NCI-H345 treated with DMSO at 0.1 percent for 48 hours (cell line): ENCODE measurements around the gene KRT28.
"Not testable (repeated sequence)": the region's sequence is repeated elsewhere in the genome, so short reads cannot be mapped to it uniquely, and the experiment has no call there.

Experiments used
- DNase-seq: peaks from one replicate; lab custom pipeline; 2025; ENCODE audit not compliant: unreplicated experiment; lab: John Stamatoyannopoulos, UW

KRT28 gene

DNA sequence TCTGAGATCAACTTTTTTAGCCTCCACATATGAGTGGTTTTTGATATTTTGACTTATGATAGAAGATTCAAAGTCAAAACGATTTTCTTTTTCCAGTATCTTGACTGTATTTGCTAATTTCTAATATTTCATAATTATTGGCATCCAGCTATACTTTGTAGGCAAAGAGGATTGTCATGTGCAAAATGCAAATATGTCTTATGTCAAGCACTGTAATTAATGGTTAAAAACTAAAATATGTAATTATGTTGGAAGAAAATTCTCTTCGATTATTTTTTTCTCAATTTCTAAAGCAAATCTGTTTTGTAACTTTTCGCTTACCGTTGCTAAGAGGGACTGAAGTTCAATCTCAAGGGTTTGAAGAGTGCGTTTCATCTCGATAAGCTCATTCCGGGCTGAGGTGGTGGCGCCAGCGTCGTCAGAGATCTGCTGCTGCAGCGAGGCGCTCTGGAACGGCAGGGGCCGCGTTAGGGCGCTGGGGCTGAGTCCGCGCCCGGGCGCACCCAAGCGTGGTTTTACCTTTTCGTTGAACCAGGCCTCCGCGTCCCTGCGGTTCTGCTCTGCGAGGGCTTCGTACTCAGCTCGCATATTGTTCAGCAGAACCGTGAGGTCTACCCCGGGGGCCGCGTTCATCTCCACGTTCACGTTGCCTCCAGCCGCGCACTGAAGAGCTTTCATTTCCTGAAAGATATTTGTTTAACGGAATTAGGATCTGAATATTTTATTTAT lies 20.4 kb downstream of the KRT28 start:
- DNase-seq = no peak

GRCh38 chr17:40778461-40778860 lies 21.3 kb downstream of the KRT28 start:
- no peak for DNase-seq

GRCh38 chr17:40777971-40778370 lies 21.8 kb downstream of the KRT28 start:
- no peak for DNase-seq

GRCh38 chr17:40777459-40777858 lies 22.3 kb downstream of the KRT28 start:
- no peak for DNase-seq

DNA sequence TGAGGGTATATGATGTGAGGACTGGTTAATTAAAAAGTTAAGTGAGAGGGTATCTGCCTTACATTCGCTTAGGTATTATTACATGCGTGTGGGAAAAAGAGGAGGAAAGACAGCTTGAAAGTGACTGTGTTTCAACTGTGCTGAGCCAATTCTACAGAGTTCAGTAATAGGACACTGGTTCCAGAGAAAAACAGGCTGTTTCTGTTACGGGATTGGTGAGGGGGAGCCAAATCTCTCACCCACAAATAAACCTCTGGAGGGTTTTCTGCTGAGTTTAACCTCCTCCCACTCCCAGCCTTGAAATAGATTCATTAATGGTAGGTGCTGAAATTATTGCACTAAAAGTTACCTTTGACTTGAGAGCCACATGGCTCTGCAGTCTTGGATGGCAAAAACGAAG lies 23.8 kb downstream of the KRT28 start:
- DNase-seq = no peak

DNA sequence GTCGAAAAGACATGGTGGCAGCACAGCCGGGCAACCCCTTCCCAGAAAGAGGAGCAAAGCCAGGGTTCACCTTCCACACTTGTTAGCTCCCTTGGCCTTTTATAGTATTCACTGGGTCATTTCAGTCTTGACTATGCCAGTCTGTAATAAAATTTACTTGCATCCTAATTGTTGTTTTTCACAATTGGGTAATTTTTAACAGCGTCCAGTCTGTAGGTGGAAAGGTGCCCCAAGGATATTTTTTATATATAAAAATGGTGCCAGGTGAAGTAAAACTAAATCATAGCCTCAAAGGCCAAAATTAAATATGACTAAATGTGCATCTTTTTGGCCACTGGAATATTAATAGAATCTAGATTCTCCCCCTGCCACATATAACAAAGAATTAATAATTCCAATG lies 27.7 kb downstream of the KRT28 start, which contains the start of gene KRT26:
TSS of gene KRT26 (minus strand) at position 101 of the 400 bp plus-strand sequence. CDS start at position 13, 88 bp downstream.
- no peak for DNase-seq

GRCh38 chr17:40765657-40766056 lies 34.1 kb downstream of the KRT28 start:
- no peak for DNase-seq

GRCh38 chr17:40763752-40764151 lies 36.0 kb downstream of the KRT28 start:
- DNase-seq = no peak

DNA sequence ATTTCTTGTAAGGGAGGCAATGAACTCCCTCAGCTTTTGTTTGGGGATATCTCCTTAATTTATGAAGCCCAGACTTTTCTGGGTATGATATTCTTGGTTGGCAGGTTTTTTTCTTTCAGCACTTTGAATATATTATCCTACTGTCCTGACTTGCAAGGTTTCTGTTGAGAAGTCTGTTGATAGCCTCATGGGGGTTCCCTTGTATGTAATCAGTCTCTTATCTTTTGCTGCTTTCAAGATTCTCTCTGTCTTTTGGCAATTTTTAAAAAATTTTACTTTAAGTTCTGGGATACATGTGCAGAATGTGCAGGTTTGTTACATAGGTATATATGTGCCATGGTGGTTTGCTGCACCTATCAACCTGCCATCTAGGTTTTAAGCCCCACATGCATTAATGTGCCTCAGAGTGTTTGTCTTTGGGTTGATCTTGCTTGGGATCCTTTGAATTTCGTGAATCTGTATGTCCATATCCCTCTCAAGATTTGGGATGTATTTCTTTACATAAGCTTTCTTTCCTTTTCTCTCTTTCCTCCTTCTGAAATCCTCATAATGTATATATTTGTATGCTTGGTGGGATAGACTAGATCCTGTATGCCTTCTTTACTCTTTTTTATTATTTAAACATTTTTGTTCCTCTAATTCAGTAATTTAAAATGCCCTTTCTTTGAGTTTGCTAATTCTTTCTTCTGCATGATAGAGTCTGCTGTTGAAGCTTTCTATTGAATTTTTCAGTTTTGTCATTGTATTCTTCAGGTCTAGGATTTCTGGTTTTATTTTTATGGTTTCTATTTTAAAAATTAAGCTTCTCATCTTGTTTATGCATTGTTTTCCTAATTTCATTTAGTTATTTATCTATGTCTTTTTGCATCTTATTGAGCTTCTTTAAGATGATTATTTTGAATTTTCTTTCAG lies 39.4 kb downstream of the KRT28 start:
- DNase-seq = no peak

DNA sequence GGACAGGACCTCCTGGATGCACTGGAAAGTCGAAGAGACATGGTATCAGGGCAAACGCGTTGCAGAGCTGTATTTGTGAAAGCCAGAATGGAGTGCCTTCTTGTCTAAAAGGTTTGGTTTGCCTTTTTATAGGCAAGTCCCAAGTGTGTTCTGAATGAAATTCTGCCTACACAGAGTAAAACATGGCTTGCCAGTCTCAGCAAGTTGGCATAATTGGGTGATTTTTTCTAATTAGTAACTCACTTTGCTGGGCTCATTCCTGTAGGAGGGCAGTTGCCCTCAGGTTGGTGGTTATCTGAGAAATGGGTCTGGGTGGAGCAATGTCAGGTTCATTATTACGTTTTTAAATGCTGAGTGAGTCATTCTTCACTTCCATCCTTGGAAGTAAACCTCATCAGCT lies 44.5 kb downstream of the KRT28 start, which contains the start of gene KRT25:
TSS of gene KRT25 (minus strand) at position 101 of the 400 bp plus-strand sequence. CDS start at position 41, 60 bp downstream.
- DNase-seq = no peak

DNA sequence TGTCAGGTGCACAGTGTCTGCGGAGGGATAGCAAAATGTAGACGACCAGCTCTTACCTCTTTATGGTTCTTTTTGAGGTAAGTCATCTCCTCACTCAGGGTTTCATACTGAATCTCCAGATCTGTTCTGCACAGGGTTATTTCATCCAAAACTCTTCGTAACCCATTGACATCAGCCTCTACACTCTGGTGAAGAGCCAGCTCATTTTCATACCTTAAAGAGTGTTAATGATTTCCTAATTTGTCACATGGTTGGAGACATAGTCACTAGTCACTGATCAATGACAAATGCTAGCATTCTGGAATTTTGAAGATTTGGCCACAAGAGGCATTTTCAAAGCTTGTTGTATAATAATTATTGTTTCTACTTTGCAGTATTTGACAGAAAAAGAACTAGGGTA lies 46.0 kb downstream of the KRT28 start:
- no peak for DNase-seq

DNA sequence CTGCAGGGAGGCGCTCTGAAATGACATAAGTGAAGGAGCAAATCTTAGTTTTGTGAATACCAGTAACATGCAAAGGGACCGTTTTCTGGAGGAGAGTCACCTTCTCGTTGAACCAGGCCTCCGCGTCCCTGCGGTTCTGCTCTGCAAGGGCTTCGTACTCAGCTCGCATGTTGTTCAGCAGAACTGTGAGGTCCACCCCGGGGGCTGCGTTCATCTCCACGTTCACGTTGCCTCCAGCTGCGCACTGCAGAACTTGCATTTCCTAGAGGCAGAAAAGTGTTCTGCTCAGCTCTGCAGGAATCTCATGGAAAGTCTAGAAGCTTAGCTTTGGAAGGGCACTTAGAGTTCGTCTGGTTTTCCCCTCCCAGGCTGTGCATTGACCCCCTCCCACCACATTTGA lies 48.7 kb downstream of the KRT28 start:
- no peak for DNase-seq

DNA sequence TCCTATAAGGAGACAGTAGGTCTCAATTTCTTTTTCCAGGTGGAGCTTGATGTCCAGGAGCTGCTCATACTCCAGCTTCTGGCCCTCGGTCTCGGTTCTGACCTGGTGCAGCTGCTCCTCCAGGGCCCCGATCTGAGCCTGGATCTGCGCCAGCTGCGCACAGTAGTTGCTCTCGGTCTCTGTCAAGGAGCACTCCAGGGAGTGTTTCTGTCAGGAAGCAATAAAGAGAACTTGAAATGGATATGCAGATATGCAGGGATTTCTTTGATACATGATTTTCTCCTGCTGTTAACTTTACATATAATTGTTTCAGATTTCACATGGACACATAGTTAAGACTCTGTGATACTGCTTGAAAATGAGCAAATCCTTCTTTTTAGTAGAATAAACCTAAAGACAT lies 49.4 kb downstream of the KRT28 start:
- DNase-seq = no peak

- not testable (repeated sequence) for DNase-seq
Measured at GRCh38 chr17:40748666-40749065, 51.1 kb downstream of the KRT28 start.
